HS-27A (cell line): ENCODE data around the gene KRTAP16-1.
"Not testable (repeated sequence)": the region's sequence is repeated elsewhere in the genome, so short reads cannot be mapped to it uniquely, and the experiment has no call there.

Experiments used
- DNase-seq: peaks from one replicate; pipeline ENCODE4 v3.0.0-alpha.2; 2012; ENCODE audit warnings: low read depth, missing footprints

The KRTAP16-1 gene

GRCh38 chr17:41301916-41302901, 6.9 kb downstream of the KRTAP16-1 start, which contains the start of gene KRTAP29-1:
KRTAP29-1 (minus strand) TSS chr17:41302851; CDS start chr17:41302851, 0 bp downstream.
- DNase-seq: no peak

GRCh38 chr17:41301204-41301790, 7.8 kb downstream of the KRTAP16-1 start:
- no peak for DNase-seq

- no peak for DNase-seq
Measured at GRCh38 chr17:41298458-41299135, 10.5 kb downstream of the KRTAP16-1 start.

GRCh38 chr17:41296846-41297245, 12.3 kb downstream of the KRTAP16-1 start:
- DNase-seq: no peak

GRCh38 chr17:41294016-41294415, 15.1 kb downstream of the KRTAP16-1 start:
- no peak for DNase-seq

- DNase-seq: no peak
Measured at GRCh38 chr17:41287050-41287449, 22.1 kb downstream of the KRTAP16-1 start.

GRCh38 chr17:41284546-41284945, 24.6 kb downstream of the KRTAP16-1 start:
- DNase-seq: no peak

GRCh38 chr17:41284043-41284442, 25.1 kb downstream of the KRTAP16-1 start:
- peak; percentile 20 for DNase-seq

GRCh38 chr17:41278176-41278955, 30.7 kb downstream of the KRTAP16-1 start:
- no peak for DNase-seq

- DNase-seq: not testable (repeated sequence)
Measured at GRCh38 chr17:41275648-41276190, 33.4 kb downstream of the KRTAP16-1 start, which contains the start of gene KRTAP9-7. KRTAP9-7 (plus strand) TSS chr17:41275698; CDS start chr17:41275698, 0 bp downstream.

GRCh38 chr17:41271858-41272257, 37.3 kb downstream of the KRTAP16-1 start:
- DNase-seq: no peak

GRCh38 chr17:41271323-41271722, 37.8 kb downstream of the KRTAP16-1 start:
- DNase-seq: not testable (repeated sequence)

- DNase-seq: no peak
Measured at GRCh38 chr17:41267711-41268110, 41.4 kb downstream of the KRTAP16-1 start.

GRCh38 chr17:41265078-41265477, 44.0 kb downstream of the KRTAP16-1 start, which contains the start of gene KRTAP9-6:
KRTAP9-6 (plus strand) TSS chr17:41265378; CDS start chr17:41265378, 0 bp downstream.
- no peak for DNase-seq

- DNase-seq: no peak
Measured at GRCh38 chr17:41264599-41264998, 44.5 kb downstream of the KRTAP16-1 start.

GRCh38 chr17:41263212-41263611, 45.9 kb downstream of the KRTAP16-1 start:
- no peak for DNase-seq

GRCh38 chr17:41258406-41258805, 50.7 kb downstream of the KRTAP16-1 start:
- DNase-seq: no peak
